SK-N-SH (cell line): ENCODE results near the gene UBE2K. TPM values are rescaled to one million over a fixed set of nuclear protein-coding genes. Genes with fewer than 3 reads are reported as not detected.

ENCODE experiments used
- CTCF ChIA-PET: fragments of 300-600, 350-600 bp; formaldehyde crosslinking; extraction: SDS; loops from one replicate; lab custom pipeline; 2021; lab: Yijun Ruan, JAX
- POLR2A ChIA-PET: fragments of 350-600 bp; sonication (Branson Sonifier 250); formaldehyde crosslinking; extraction: SDS; loops from one replicate; lab custom pipeline; 2020; ENCODE audit warnings: antibody characterized with exemption, inconsistent platforms; lab: Yijun Ruan, JAX
- DNase-seq: peaks from one replicate; pipeline ENCODE4 v3.0.0; 2012
- H2AFZ ChIP-seq: fragments of 200-600 bp; sonication (generic); 2 replicates; pipeline ENCODE4 v1.8.1; 2016; ENCODE audit warnings: antibody characterized with exemption, mild to moderate bottlenecking, low read depth
- H3F3A ChIP-seq: fragments of 200-600 bp; sonication (generic); replicated peaks from 2 replicates; pipeline ENCODE3; 2016; ENCODE audit warnings: antibody characterized with exemption, mild to moderate bottlenecking; ENCODE audit not compliant: insufficient read depth
- H3K27ac ChIP-seq, 2 experiments: fragments of 200-500 bp in 1 of 2; fragments of 200-600 bp in 1 of 2; sonication (Bioruptor generic) in 1 of 2; sonication (generic), shearing (Covaris generic) in 1 of 2; 2 replicates each; pipeline versions ENCODE4 v1.5.1 to v1.6.1; 2014 to 2016; ENCODE audit warnings: low read depth in 2 of 2, inconsistent platforms in 1 of 2, low read length in 1 of 2, mild to moderate bottlenecking in 1 of 2, mixed read lengths in 1 of 2
- H3K27me3 ChIP-seq: fragments of 200-600 bp; sonication (generic), shearing (Covaris generic); 2 replicates; pipeline ENCODE4 v1.6.1; 2016; ENCODE audit warnings: mixed run types; ENCODE audit not compliant: insufficient read depth
- H3K36me3 ChIP-seq, 2 experiments: fragments of 200-500 bp in 1 of 2; fragments of 200-600 bp in 1 of 2; sonication (Bioruptor generic) in 1 of 2; sonication (generic) in 1 of 2; replicated peaks in 1 of 2; 2 replicates each; pipeline versions ENCODE3 to v1.5.1; 2014 to 2016; ENCODE audit warnings: low read length in 1 of 2, mild to moderate bottlenecking in 1 of 2; ENCODE audit not compliant: insufficient read depth in 2 of 2, control insufficient read depth in 1 of 2
- H3K4me1 ChIP-seq, 2 experiments: fragments of 200-500 bp in 1 of 2; fragments of 200-600 bp in 1 of 2; sonication (Bioruptor generic) in 1 of 2; sonication (generic), shearing (Covaris generic) in 1 of 2; 2 replicates each; pipeline versions ENCODE4 v1.5.1 to v1.6.1; 2014 to 2016; ENCODE audit warnings: low read depth in 1 of 2, low read length in 1 of 2, mixed run types in 1 of 2; ENCODE audit not compliant: insufficient read depth in 2 of 2, control insufficient read depth in 1 of 2
- H3K4me2 ChIP-seq: fragments of 200-600 bp; sonication (generic), shearing (Covaris generic); 2 replicates; pipeline ENCODE4 v1.6.1; 2017; ENCODE audit warnings: mixed run types
- H3K4me3 ChIP-seq, 2 experiments: fragments of 200-500 bp in 1 of 2; fragments of 200-600 bp in 1 of 2; sonication (Bioruptor generic) in 1 of 2; sonication (generic), shearing (Covaris generic) in 1 of 2; 2 replicates each; pipeline versions ENCODE4 v1.5.1 to v1.8.1; 2014 to 2016; ENCODE audit warnings: low read depth in 2 of 2, inconsistent platforms in 1 of 2, low read length in 1 of 2, mild to moderate bottlenecking in 1 of 2, mixed read lengths in 1 of 2, moderate library complexity in 1 of 2
- H3K79me2 ChIP-seq: fragments of 200-600 bp; sonication (generic); 2 replicates; pipeline ENCODE4 v1.8.1; 2017; ENCODE audit warnings: mild to moderate bottlenecking; ENCODE audit not compliant: insufficient read depth
- H3K9ac ChIP-seq: fragments of 200-600 bp; sonication (generic); 2 replicates; pipeline ENCODE4 v1.6.1; 2017; ENCODE audit warnings: mixed run types
- H3K9me2 ChIP-seq: fragments of 200-600 bp; sonication (generic); 2 replicates; pipeline ENCODE4 v1.6.1; 2017; ENCODE audit warnings: mixed run types
- H3K9me3 ChIP-seq: fragments of 200-600 bp; sonication (generic); 2 replicates; pipeline ENCODE4 v1.6.1; 2017; ENCODE audit warnings: mixed run types, mild to moderate bottlenecking, moderate library complexity
- H4K20me1 ChIP-seq: fragments of 200-600 bp; sonication (generic); 2 replicates; pipeline ENCODE4 v1.6.1; 2017; ENCODE audit warnings: mild to moderate bottlenecking, mixed run types; ENCODE audit not compliant: insufficient read depth
- ELF1 ChIP-seq: IDR thresholded peaks from 2 replicates; pipeline ENCODE4 v1.4.0; 2012
- EP300 ChIP-seq, 2 experiments: IDR thresholded peaks; 2 replicates each; pipeline versions ENCODE4 v1.4.0 to v1.6.1; 2012; ENCODE audit warnings: borderline replicate concordance in 1 of 2, low read depth in 1 of 2, low read length in 1 of 2
- EZH2phosphoT487 ChIP-seq: fragments of 200-600 bp; sonication (generic); IDR thresholded peaks from 2 replicates; pipeline ENCODE4 v1.6.1; 2017; ENCODE audit warnings: low read depth, mixed run types, mild to moderate bottlenecking, antibody characterized with exemption, moderate library complexity, borderline replicate concordance
- FOSL2 ChIP-seq: IDR thresholded peaks from 2 replicates; pipeline ENCODE4 v1.4.0; 2012; ENCODE audit warnings: low read depth, mild to moderate bottlenecking, moderate library complexity, borderline replicate concordance
- GABPA ChIP-seq: IDR thresholded peaks from 2 replicates; pipeline ENCODE4 v1.4.0; 2012; ENCODE audit warnings: low read depth, mild to moderate bottlenecking
- GATA2 ChIP-seq: sonication (generic); formaldehyde crosslinking; IDR thresholded peaks from 2 replicates; pipeline ENCODE4 v1.5.0; 2020; ENCODE audit warnings: mild to moderate bottlenecking, missing genetic modification reagents
- JUND ChIP-seq: IDR thresholded peaks from 2 replicates; pipeline ENCODE4 v1.4.0; 2012
- NFIC ChIP-seq: IDR thresholded peaks from 2 replicates; pipeline ENCODE4 v1.4.0; 2012; ENCODE audit warnings: borderline replicate concordance
- POLR2AphosphoS5 ChIP-seq: IDR thresholded peaks from 2 replicates; pipeline ENCODE4 v1.6.1; 2012; ENCODE audit warnings: low read depth, low read length
- RAD21 ChIP-seq: IDR thresholded peaks from 2 replicates; pipeline ENCODE4 v1.6.1; 2012; ENCODE audit warnings: mild to moderate bottlenecking, low read length
- RCOR1 ChIP-seq: fragments of 150-350 bp; IDR thresholded peaks from 2 replicates; pipeline ENCODE4 v1.6.1; 2017; ENCODE audit warnings: antibody characterized with exemption, low read length
- RXRA ChIP-seq: IDR thresholded peaks from 2 replicates; pipeline ENCODE4 v1.4.0; 2012; ENCODE audit warnings: low read depth, mild to moderate bottlenecking, borderline replicate concordance
- SIN3A ChIP-seq: IDR thresholded peaks from 2 replicates; pipeline ENCODE4 v1.6.1; 2012; ENCODE audit warnings: low read depth, mild to moderate bottlenecking, low read length, moderate library complexity, borderline replicate concordance
- TEAD4 ChIP-seq: IDR thresholded peaks from 2 replicates; pipeline ENCODE4 v1.4.0; 2012; ENCODE audit warnings: mild to moderate bottlenecking, borderline replicate concordance; ENCODE audit not compliant: insufficient read depth
- WGBS: methylation state at CpG from one replicate; pipeline ENCODE4 v1.1.6; 2017; ENCODE audit warnings: low lambda C conversion rate; 5-methylcytosine and 5-hydroxymethylcytosine counted together
- polyA plus RNA-seq, 3 experiments: library from polyadenylated mRNA; depleted of rRNA; stranded (reverse); fragments of >200 nt; gene quantifications; 2 replicates each; pipeline ENCODE4 v1.2.3, GENCODE V29; 2012
- TF ChIP-seq, protein P1 (sequence below): IDR thresholded peaks from 2 replicates; pipeline ENCODE4 v1.4.0; 2012; ENCODE audit warnings: low read depth, borderline replicate concordance

The UBE2K gene
- polyA plus RNA-seq, 1 of the 3 experiments (the other 2 are of a cell fraction): 102 TPM

DNA sequence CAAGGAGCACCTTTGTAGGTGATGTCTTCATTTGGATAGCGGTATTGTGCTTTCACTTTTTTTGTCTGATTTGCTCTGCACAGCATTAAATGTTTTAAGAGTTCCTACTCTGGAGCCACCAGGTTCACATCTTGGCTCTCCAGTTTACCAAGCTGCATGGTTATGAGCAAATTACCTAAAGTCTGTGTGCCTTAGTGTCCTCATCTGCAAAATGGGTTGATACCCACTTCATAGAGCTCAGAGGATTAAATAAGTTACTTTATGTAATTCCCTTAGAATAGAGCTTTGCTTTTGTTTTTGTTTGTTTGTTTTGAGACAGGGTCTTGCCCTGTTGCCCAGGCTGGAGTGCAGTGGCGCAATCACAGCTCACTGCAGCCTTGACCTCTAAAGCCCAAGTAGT, 58.2 kb downstream of the UBE2K start:
- Histone ChIP-seq H3F3A (no peaks in the 10 kb centered on the region), H3K27me3 (no peaks in the 10 kb centered on the region), H3K9me2 (no peaks in the 10 kb centered on the region), H4K20me1 (peaks cover 13% of the 10 kb centered on the region; the same call in 1 of the 2 replicates), H3K9ac (no peak overlapping the region), H3K4me3 (no peak overlapping the region), H3K4me2 (no peak overlapping the region), H3K27ac (no peak overlapping the region), H3K79me2 (peaks cover 61% of the 10 kb centered on the region), H2AFZ (no peak overlapping the region), H3K9me3 (no peaks in the 10 kb centered on the region), H3K36me3 (peaks cover 20 to 53% of the 10 kb centered on the region in 2 experiments), H3K4me1 (peaks cover 0 to 2% of the 10 kb centered on the region in 2 experiments; a peak in 1 of 4 replicates)
- POLR2A ChIA-PET: no interaction called here
- no peak for DNase-seq
- no peak for TF ChIP-seq NFIC
- no peak for TF ChIP-seq RAD21
- TF ChIP-seq GATA2 (CRISPR knock-in tag): no peak
- TF ChIP-seq RCOR1: no peak
- no peak for TF ChIP-seq SIN3A
- no peak for TF ChIP-seq EZH2phosphoT487
- TF ChIP-seq ELF1: no peak
- CTCF ChIA-PET: interaction anchor here (0.8 kb wide), 1 partner anchor 286 kb away, joined by 3 read pairs; no protein-coding TSS in a partner anchor
- WGBS: 100% methylated on average over 2 of the region's 2 CpGs

DNA sequence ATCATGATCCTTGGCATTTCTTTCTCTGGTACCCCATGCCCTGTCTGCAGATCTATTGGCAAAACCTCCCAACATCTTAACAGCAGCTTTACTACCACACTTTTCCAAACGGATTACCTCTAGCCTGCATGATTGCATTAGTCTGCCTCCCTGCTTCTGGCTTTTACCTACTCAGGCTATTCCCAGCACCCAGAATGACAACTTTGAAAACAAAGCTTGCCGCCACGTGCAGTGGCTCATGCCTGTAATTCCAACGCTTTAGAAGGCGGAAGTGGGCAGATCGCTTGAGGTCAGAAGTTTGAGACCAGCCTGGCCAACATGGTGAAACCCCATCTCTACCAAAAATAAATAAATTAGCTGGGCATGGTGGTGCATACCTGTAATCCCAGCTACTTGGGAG, 60.2 kb downstream of the UBE2K start:
- H3K27ac ChIP-seq: no peak overlapping the region
- H3K4me1 ChIP-seq: peaks cover 0 to 2% of the 10 kb centered on the region in 2 experiments; a peak in 1 of 4 replicates
- H3K9me3 ChIP-seq: no peaks in the 10 kb centered on the region
- DNase-seq: no peak
- peaks cover 57% of the 10 kb centered on the region for H3K79me2 ChIP-seq
- no peaks in the 10 kb centered on the region for H3F3A ChIP-seq
- no peak overlapping the region for H3K4me2 ChIP-seq
- H3K9ac ChIP-seq: no peak overlapping the region
- H3K4me3 ChIP-seq: no peak overlapping the region
- H3K27me3 ChIP-seq: no peaks in the 10 kb centered on the region
- CTCF ChIA-PET: interaction anchor here (1.1 kb wide), 1 partner anchor 26 kb away, joined by 4 read pairs; no protein-coding TSS in a partner anchor
- no peaks in the 10 kb centered on the region for H3K9me2 ChIP-seq
- no peak overlapping the region for H2AFZ ChIP-seq
- TF ChIP-seq GABPA (no peak), JUND (no peak), RXRA (no peak), TEAD4 (no peak), FOSL2 (no peak), POLR2AphosphoS5 (no peak), EP300 (IDR thresholded peaks at IDR 0.05; ENCODE audit: borderline replicate concordance in 1 of 2, low read depth in 1 of 2, low read length in 1 of 2) (no peak)
- TF ChIP-seq, protein P1, sequence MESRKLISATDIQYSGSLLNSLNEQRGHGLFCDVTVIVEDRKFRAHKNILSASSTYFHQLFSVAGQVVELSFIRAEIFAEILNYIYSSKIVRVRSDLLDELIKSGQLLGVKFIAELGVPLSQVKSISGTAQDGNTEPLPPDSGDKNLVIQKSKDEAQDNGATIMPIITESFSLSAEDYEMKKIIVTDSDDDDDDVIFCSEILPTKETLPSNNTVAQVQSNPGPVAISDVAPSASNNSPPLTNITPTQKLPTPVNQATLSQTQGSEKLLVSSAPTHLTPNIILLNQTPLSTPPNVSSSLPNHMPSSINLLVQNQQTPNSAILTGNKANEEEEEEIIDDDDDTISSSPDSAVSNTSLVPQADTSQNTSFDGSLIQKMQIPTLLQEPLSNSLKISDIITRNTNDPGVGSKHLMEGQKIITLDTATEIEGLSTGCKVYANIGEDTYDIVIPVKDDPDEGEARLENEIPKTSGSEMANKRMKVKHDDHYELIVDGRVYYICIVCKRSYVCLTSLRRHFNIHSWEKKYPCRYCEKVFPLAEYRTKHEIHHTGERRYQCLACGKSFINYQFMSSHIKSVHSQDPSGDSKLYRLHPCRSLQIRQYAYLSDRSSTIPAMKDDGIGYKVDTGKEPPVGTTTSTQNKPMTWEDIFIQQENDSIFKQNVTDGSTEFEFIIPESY: no peak
- POLR2A ChIA-PET: no interaction called here
- 97% methylated on average over 6 of the region's 6 CpGs for WGBS
- peaks cover 8% of the 10 kb centered on the region; the same call in 1 of the 2 replicates for H4K20me1 ChIP-seq
- H3K36me3 ChIP-seq: peaks cover 20 to 57% of the 10 kb centered on the region in 2 experiments
